ENCODE measurements around the gene TEK.

DNA sequence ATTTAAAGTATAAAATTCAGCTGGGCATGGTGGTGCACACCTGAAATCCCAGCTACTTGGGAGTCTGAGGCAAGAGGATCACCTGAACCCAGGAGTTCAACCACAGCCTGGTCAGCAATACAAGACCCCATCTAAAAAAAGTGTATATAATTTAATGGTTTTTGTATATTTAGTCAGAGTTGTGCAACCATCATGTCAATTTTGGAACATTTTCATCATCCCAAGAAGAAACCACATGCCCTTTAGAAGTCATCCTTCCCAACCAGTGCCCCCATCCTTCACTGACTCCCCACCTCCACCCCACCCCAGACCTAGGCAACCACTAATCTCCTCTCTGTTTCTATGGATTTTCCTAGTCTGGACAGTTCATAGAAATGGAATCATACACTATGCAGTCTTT lies 18.8 kb upstream of the TEK start:
- TF ChIP-seq, protein P1, sequence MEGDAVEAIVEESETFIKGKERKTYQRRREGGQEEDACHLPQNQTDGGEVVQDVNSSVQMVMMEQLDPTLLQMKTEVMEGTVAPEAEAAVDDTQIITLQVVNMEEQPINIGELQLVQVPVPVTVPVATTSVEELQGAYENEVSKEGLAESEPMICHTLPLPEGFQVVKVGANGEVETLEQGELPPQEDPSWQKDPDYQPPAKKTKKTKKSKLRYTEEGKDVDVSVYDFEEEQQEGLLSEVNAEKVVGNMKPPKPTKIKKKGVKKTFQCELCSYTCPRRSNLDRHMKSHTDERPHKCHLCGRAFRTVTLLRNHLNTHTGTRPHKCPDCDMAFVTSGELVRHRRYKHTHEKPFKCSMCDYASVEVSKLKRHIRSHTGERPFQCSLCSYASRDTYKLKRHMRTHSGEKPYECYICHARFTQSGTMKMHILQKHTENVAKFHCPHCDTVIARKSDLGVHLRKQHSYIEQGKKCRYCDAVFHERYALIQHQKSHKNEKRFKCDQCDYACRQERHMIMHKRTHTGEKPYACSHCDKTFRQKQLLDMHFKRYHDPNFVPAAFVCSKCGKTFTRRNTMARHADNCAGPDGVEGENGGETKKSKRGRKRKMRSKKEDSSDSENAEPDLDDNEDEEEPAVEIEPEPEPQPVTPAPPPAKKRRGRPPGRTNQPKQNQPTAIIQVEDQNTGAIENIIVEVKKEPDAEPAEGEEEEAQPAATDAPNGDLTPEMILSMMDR (IDR thresholded peaks at IDR 0.05; ENCODE audit: insufficient read depth, low read depth, low read length) = no peak
- TF ChIP-seq EZH2 (IDR thresholded peaks at IDR 0.05; ENCODE audit: insufficient read depth, low read length) = no peak
